Amniotic epithelial cell (primary cell): ENCODE data around the gene LDHD.
"Not testable (repeated sequence)": the region's sequence is repeated elsewhere in the genome, so short reads cannot be mapped to it uniquely, and the experiment has no call there.

Experiments used
- DNase-seq: peaks from one replicate; pipeline ENCODE4 v3.0.0-alpha.2; 2010; ENCODE audit warnings: low read depth

Gene LDHD

DNA sequence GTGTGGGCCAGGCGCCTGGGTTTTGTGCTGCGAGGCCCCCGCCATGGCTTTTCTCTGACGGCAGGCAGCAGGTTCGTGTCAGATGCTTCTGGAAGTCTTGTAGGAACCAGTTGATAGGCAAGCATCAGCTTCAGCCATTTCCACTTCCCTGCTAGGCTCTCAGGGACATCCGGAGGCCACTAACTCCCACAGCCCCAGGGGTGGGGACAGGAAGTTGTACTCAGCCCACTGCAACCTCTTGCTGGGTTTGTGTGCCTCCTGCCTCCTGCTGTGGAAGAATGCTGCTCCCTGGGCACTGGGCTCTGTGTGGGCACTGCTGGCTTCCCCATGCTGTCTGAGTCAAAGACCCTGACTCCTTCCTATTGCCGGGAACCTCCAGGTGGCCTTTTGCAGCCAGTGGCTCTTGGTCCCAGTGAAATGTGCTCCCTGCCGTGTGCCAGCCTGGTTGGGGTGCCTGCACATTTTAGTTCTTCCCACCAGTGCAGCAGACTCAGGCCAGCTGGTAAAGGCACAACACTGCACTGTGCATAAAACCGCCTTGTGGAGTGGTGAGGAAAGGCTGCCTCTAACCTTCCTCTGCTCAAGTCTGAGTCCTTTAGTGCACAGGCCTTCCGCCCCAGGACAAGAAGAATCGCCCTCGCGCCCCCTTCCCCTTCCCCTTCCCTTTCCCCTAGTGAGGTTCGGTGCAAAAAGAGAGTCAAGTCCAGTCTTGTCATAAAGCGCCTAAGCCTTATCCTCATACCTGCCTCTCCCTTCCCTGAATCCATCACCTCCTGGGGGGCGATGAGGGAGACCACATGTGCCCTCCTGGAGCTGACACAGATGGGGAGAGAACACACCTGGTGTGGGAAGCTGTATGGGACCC, 16.6 kb downstream of the LDHD start:
- DNase-seq = no peak

- DNase-seq = no peak
Observed at GRCh38 chr16:75099075-75099667, 17.4 kb downstream of the LDHD start.

DNA sequence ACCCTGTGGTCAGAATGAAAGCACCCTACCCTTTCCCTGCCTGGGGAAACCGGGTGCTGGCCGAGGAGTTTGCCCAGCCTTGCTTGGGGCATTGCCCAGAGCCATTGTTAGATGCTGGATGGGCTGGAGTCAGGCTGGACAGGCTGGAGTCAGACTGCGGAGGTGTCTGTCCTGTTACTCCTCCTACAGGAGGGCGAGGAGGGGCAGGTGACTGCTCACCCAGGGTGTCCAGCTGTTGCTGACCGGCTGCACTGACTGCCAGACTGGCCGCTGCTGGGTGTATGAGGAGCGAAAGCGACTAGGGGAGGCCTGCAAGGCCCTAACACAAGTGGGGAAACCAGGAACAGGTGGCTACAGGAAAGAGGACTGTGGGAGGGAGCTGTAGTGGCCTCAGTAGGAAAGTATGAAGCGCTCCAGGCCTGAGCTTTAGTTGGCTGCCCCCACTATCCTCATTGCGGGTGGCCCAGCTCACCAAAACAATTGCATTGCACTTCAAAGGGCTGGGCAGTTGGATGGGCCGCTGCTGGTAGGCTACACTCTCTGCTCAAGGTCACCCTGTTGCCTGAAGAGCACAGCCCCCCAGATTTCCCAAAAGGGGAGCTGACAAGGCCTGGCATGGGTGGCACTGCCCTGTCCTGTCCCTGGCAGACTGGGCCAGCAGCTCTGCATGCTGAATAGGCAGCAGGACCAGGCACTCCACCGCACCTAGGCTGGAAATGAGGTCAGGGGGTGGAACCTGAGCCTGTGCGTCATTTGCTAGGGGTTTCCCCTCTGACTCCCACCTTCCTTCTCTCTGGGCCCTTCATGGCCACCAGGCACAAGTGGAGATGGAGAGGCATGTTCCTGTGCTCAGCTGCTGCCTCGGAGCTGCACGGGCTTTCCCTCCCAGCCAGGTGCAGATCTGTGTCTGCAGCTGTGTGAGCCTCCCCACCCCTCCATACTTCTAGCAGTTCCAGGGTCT, 18.4 kb downstream of the LDHD start:
- no peak for DNase-seq

GRCh38 chr16:75097191-75097761, 19.3 kb downstream of the LDHD start:
- DNase-seq = no peak

GRCh38 chr16:75096656-75097055, 19.9 kb downstream of the LDHD start:
- no peak for DNase-seq

GRCh38 chr16:75095204-75095621, 21.4 kb downstream of the LDHD start:
- no peak for DNase-seq

- no peak for DNase-seq
Observed at GRCh38 chr16:75093598-75094540, 22.7 kb downstream of the LDHD start.

DNA sequence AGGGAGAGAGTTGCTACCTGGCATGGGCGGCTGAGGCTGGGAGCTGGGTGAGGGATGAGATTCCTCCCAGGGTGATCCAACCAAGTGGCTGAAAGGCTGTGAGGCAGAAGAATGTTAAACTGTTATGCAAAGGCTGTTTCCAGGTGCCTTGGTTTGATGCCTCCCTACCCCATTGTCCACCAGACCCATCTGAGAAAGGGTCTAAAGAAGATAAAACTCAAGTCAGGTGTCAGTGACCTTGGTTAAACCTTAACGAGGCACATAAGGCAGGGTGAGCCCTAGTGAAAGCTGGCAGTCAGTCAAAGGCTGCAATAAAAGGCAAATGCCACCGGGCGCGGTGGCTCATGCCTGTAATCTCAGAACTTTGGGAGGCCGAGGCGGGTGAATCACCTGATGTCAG, 23.8 kb downstream of the LDHD start:
- DNase-seq = no peak

DNA sequence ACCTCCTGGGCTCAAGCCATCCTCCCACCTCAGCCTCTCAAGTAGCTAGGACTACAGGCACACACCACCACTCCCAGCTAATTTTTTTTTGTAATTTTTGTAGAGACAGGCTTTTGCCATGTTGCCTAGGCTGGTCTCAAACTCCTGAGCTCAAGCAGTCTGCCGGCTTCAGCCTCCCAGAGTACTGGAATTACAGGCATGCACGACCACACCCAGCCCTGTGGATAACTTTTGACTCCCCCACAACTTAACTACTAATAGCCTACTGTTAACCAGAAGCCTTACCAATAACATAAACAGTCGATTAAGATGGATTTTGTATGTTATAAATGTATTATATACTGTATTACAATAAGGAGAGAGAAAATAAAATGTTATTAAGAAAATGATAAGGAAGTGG, 25.0 kb downstream of the LDHD start:
- not testable (repeated sequence) for DNase-seq

DNA sequence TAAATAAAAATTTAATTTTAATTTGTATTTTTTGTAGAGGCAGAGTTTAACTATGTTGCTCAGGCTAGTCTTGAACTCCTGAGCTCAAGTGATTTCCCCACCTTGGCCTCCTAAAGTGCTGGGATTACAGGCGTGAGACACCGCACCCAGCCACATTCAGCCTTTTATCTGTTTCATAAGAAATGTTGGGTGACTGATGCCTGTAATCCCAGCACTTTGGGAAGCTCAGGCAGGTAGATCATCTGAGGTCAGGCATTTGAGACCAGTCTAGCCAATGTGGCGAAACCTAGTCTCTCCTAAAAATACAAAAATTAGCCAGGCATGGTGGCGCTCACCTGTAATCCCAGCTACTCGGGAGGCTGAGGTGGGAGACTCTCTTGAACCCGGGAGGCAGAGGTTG, 25.7 kb downstream of the LDHD start:
- peak; percentile 46 for DNase-seq

GRCh38 chr16:75089486-75090202, 26.9 kb downstream of the LDHD start:
- no peak for DNase-seq

- no peak for DNase-seq
Observed at GRCh38 chr16:75088934-75089333, 27.6 kb downstream of the LDHD start.

GRCh38 chr16:75088216-75088615, 28.4 kb downstream of the LDHD start:
- no peak for DNase-seq

DNA sequence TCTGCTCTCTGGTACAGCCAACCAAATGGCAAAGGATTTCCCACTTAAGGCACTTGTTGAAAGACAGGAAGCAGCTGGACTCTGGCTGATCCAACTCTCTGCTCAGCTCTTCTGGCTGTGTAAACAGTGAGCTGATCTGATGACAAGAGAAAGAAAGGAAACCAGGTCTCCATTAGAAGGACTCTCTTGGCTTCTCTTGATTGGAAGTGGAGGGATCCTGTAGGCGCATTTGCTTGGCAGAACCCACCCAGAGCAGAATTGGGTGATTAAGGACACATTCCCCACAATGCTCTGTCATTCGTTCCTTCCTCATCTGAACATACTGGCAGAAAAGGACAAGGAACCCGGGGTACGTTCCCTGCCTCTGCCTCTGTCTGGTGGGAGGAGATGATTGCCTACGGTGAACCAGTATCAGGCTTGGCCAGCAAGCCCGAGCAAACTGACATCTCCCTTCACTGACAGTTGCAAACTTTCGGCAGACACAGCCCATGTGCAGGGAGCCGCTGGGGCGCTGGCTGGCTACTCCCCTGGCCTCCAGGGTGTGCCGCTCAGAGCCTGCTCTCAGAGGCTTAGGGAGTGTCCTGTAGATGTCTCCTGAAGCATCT, 29.1 kb downstream of the LDHD start:
- DNase-seq = peak; percentile 46

GRCh38 chr16:75086688-75087374, 29.7 kb downstream of the LDHD start:
- no peak for DNase-seq

GRCh38 chr16:75086281-75086680, 30.3 kb downstream of the LDHD start:
- DNase-seq = peak; percentile 45

DNA sequence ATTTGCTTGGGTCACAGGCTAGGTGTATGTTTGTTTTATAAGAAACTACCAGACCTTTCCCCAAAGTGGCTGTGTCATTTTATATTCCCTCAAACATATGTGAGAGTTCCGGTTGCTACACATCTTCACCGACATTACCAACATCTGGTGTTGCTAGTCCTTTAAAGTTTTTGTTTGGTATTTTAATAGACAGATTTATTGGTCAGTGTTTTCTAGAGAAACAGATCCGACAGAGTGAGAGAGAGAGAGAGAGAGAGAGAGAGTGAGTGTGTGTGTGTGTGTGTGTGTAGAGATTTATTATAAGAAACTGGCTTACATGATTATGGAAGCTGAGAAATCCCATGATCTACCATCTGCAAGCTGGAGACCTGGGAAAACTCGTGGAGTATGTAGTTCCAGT, 31.0 kb downstream of the LDHD start:
- no peak for DNase-seq

DNA sequence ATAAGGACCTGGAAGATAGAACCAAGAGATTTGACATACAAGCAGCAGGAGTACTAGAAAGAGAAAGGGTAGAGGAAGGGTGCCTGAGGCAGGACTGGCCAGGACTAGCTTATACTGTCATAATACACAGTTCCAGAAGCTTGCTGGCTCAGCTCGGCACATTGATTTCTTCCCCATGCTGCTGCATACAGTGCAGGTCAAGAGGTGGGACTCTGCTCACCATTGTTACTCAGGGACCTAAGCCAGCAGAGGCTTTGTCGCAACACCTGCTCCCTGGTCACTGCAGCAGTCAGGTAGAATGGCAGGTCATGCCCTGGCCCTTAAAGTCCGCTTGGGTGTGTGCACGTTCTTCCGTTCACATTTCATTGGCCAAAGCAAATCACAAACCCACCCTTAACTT, 32.8 kb downstream of the LDHD start:
- no peak for DNase-seq

- DNase-seq = no peak
Observed at GRCh38 chr16:75081179-75081859, 35.3 kb downstream of the LDHD start.
